Activated CD4-positive, alpha-beta T cell treated with anti-CD3 and anti-CD28 coated beads for 1 hour (primary cell): ENCODE results near the gene UBC.
"Not testable (repeated sequence)": the region's sequence is repeated elsewhere in the genome, so short reads cannot be mapped to it uniquely, and the experiment has no call there.

ENCODE experiments used
- DNase-seq: peaks from one replicate; pipeline ENCODE4 v3.0.0-alpha.2; 2020

The UBC gene

GRCh38 chr12:124913474-124914391, 717 bp downstream of the UBC start:
- DNase-seq: peak; percentile 86

- not testable (repeated sequence) for DNase-seq
These were observed 1.7 kb downstream of the UBC start for GRCh38 chr12:124912529-124913287.

GRCh38 chr12:124911521-124911920, 2.9 kb downstream of the UBC start:
- not testable (repeated sequence) for DNase-seq

GRCh38 chr12:124910561-124911478, 3.6 kb downstream of the UBC start:
- no peak for DNase-seq

GRCh38 chr12:124909831-124910560, 4.5 kb downstream of the UBC start:
- DNase-seq: no peak

GRCh38 chr12:124906606-124907261, 7.7 kb downstream of the UBC start:
- peak; percentile 72 for DNase-seq

- DNase-seq: no peak
These were observed 9.9 kb downstream of the UBC start for GRCh38 chr12:124904306-124905098.

- no peak for DNase-seq
These were observed 11.5 kb downstream of the UBC start for GRCh38 chr12:124902916-124903315.

- DNase-seq: no peak
These were observed 13.4 kb downstream of the UBC start for GRCh38 chr12:124901003-124901402.

- not testable (repeated sequence) for DNase-seq
These were observed 14.1 kb downstream of the UBC start for GRCh38 chr12:124900345-124900795.

- DNase-seq: no peak
These were observed 15.5 kb downstream of the UBC start for GRCh38 chr12:124898923-124899294.

GRCh38 chr12:124898200-124898922, 16.1 kb downstream of the UBC start:
- DNase-seq: peak; percentile 43

GRCh38 chr12:124896461-124896860, 18.0 kb downstream of the UBC start:
- DNase-seq: no peak

- DNase-seq: no peak
These were observed 20.5 kb downstream of the UBC start for GRCh38 chr12:124893792-124894516.

GRCh38 chr12:124888260-124888659, 26.2 kb downstream of the UBC start:
- DNase-seq: no peak

- not testable (repeated sequence) for DNase-seq
These were observed 26.7 kb downstream of the UBC start for GRCh38 chr12:124887766-124888165.

- DNase-seq: no peak
These were observed 29.6 kb downstream of the UBC start for GRCh38 chr12:124884587-124885438.
